NT2/D1 (cell line): ENCODE measurements around the gene ADAMTSL5.
"Not testable (repeated sequence)": the region's sequence is repeated elsewhere in the genome, so short reads cannot be mapped to it uniquely, and the experiment has no call there.

ENCODE experiments used
- DNase-seq: peaks from one replicate; pipeline ENCODE4 v3.0.0-alpha.2; 2011; ENCODE audit warnings: low read depth, low spot score
- H3K27me3 ChIP-seq: 2 replicates; pipeline ENCODE4 v1.6.0; 2011; ENCODE audit warnings: mild to moderate bottlenecking; ENCODE audit not compliant: insufficient read length, insufficient read depth
- H3K36me3 ChIP-seq: 2 replicates; pipeline ENCODE4 v1.6.1; 2011; ENCODE audit warnings: mild to moderate bottlenecking, low read length, mixed read lengths; ENCODE audit not compliant: insufficient read depth, insufficient read length
- H3K4me1 ChIP-seq: 2 replicates; pipeline ENCODE4 v1.5.1; 2011; ENCODE audit not compliant: insufficient read depth, insufficient read length
- H3K4me3 ChIP-seq: 2 replicates; pipeline ENCODE4 v1.5.1; 2011; ENCODE audit warnings: low read depth; ENCODE audit not compliant: insufficient read length
- H3K9ac ChIP-seq: 2 replicates; pipeline ENCODE4 v1.6.0; 2011; ENCODE audit warnings: low read depth; ENCODE audit not compliant: insufficient read length
- H3K9me3 ChIP-seq: 2 replicates; pipeline ENCODE4 v1.5.1; 2011; ENCODE audit warnings: mild to moderate bottlenecking, low read length; ENCODE audit not compliant: insufficient read depth
- SUZ12 ChIP-seq: IDR thresholded peaks from 2 replicates; pipeline ENCODE4 v1.6.1; 2011; ENCODE audit not compliant: insufficient read length, insufficient read depth; ENCODE audit errors: extremely low read depth
- YY1 ChIP-seq: IDR thresholded peaks from 2 replicates; pipeline ENCODE4 v1.6.1; 2011; ENCODE audit not compliant: insufficient read length, insufficient read depth
- ZNF274 ChIP-seq: IDR thresholded peaks from 2 replicates; pipeline ENCODE4 v1.6.1; 2011; ENCODE audit warnings: mild to moderate bottlenecking, low read depth, low read length

Gene ADAMTSL5

DNA sequence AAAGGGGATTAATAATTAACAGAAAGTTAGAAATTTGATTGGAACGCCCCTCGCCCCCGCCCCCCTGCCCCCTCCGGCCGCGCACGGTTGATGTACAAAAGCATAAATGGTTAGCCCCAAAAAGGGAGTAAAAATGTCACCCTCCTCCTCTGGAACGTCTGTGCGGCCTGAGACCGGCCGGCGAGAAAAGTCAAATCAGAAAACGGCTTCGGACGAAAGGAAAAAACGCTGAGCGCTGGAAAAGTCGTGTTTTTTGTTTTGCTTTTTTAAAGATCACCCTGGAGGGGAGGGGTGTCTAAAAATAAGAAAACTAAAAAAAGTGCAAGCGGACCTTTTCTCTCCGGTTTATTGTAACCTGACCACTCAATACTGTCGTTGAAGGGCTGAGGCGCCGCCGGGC lies 42.1 kb upstream of the ADAMTSL5 start:
- Histone ChIP-seq H3K4me1 (peaks cover 11% of the 10 kb centered on the region), H3K36me3 (peaks cover 39% of the 10 kb centered on the region), H3K9me3 (no peaks in the 10 kb centered on the region), H3K4me3 (no peak overlapping the region), H3K27me3 (no peaks in the 10 kb centered on the region), H3K9ac (no peak overlapping the region)
- TF ChIP-seq SUZ12: no peak
- no peak for TF ChIP-seq YY1
- no peak for TF ChIP-seq ZNF274
- no peak for DNase-seq

DNA sequence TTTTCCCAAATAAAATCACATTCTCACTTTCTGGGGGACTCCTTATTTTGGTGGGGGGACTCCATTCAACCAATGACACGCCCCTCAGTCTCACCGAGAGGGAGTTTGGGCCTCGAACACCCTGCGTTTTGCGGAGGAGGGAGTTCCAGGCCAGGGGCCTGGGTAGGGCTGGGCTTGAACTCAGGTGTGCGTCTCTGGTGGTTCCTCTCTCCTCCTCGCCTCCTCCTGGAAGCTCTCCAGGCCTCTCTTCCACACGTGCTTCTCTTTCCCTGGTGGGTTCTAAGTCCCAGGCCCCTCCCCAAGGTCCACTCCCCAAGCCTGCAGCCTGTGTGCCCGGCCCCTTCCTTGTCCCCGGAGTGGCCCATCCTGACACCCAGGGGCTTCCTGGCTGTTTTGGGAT lies 40.6 kb upstream of the ADAMTSL5 start:
- Histone ChIP-seq H3K4me1 (peaks cover 11% of the 10 kb centered on the region), H3K36me3 (peaks cover 29% of the 10 kb centered on the region), H3K4me3 (no peak overlapping the region), H3K27me3 (no peaks in the 10 kb centered on the region), H3K9me3 (no peaks in the 10 kb centered on the region), H3K9ac (no peak overlapping the region)
- DNase-seq: no peak
- TF ChIP-seq ZNF274 (no peak), YY1 (no peak), SUZ12 (no peak)

DNA sequence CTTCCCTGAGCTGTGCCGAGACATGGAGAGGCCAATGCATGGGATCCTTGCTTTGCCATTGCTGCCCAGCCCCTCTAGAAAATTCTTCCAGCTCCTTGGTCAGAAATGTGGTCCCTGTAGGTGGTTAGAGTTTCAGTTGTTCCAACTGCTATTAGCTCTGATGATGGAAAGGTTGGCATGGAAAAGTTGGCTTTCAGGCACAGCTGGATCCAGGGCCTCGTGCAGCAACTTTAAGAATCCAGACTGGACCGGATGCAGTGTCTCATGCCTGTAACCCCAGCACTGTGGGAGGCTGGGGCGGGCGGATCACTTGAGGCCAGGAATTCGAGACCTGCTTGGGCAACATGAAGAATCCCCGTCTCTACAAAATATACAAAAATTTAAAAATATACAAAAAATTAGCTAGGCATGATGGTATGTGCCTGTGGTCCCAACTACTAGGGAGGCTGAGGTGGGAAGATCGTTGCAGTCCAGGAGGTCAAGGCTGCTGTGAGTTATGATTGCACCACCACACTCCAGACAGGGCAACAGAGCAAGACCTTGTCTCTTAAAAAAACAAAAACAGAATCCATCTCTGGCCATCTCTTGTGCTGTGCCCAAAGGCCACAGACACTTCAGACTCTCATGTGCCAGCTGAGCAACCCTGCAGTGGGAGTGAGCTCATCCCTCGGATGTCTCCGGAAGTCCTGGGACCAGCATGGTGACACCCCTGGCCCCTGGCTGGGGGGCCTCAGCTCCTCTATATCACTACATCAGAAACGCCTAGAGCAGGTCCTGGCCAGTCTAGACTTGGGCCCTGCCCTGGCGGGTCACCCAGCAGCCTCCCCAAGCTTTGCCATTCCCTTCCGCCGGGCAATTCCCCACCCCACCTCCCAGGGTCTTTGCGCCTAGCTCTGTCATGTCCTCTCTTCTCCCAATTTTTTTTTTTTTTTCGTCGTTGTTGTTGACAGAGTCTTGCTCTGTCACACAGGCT lies 38.5 kb upstream of the ADAMTSL5 start:
- Histone ChIP-seq H3K4me3 (no peak overlapping the region), H3K27me3 (no peaks in the 10 kb centered on the region), H3K9me3 (no peaks in the 10 kb centered on the region), H3K4me1 (peaks cover 11% of the 10 kb centered on the region), H3K9ac (no peak overlapping the region), H3K36me3 (peaks cover 20% of the 10 kb centered on the region)
- DNase-seq: no peak
- TF ChIP-seq ZNF274 (no peak), YY1 (no peak), SUZ12 (no peak)

DNA sequence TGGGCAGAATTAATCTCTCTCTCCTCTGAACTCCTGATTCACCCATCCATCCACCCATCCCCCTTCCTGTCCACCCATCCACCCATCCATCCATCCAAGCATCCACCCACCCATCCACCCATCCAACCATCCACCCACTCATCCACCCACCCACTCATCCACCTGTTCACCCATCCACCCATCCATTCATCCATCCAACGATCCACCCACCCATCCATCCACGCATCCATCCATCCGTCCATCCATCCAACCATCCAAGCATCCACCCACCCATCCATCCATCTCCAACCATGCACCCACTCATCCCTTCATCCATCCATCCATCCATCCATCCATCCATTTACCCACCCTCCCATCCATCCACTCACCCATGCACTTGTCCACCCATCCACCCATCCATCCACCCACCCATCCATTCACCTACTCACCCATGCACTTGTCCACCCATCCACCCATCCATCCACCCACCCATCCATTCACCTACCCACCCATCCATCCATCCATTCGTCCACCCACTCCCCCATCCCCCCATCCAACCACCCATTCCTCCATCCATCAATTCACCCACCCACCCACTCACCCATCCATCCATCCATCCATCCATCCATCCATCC lies 36.6 kb upstream of the ADAMTSL5 start:
- DNase-seq: no peak

GRCh38 chr19:1540365-1540925 lies 27.6 kb upstream of the ADAMTSL5 start:
- DNase-seq: no peak
- Histone ChIP-seq H3K9me3 (no peaks in the 10 kb centered on the region), H3K27me3 (peaks cover under 1% of the 10 kb centered on the region), H3K4me1 (peaks cover 4% of the 10 kb centered on the region), H3K36me3 (no peaks in the 10 kb centered on the region), H3K4me3 (no peak overlapping the region), H3K9ac (no peak overlapping the region)
- TF ChIP-seq YY1: no peak
- TF ChIP-seq ZNF274: no peak
- no peak for TF ChIP-seq SUZ12

More for the DNA sequence above, 36.6 kb upstream of the ADAMTSL5 start:
- no peak for TF ChIP-seq ZNF274
- TF ChIP-seq YY1: no peak
- no peak for TF ChIP-seq SUZ12
- Histone ChIP-seq H3K9me3 (no peaks in the 10 kb centered on the region), H3K9ac (no peak overlapping the region), H3K4me1 (peaks cover 7% of the 10 kb centered on the region), H3K4me3 (no peak overlapping the region), H3K36me3 (peaks cover 5% of the 10 kb centered on the region), H3K27me3 (peaks cover 7% of the 10 kb centered on the region)

GRCh38 chr19:1539749-1540148 lies 26.9 kb upstream of the ADAMTSL5 start:
- not testable (repeated sequence) for H3K4me1 ChIP-seq, H3K4me3 ChIP-seq, H3K27me3 ChIP-seq, H3K9ac ChIP-seq, H3K9me3 ChIP-seq, H3K36me3 ChIP-seq, DNase-seq

DNA sequence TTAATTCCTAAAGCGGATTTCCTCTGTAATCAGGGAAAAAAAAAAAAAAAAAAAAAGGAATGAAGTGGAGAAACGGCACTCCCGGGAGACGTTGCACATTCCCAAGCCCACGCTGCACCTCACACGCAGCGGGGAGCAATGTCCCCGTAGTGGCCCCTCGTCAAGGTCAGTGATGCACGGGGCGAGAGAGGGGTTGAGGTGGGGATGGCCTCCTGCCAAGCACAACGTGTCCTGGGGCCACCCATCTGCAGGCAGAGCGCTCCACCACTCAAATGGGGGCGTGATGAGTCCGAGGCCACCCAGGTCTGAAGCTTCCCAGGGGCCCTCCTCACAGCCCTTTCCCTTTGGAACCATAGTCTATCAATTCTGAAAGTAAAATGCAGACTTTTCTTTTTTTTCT lies 26.2 kb upstream of the ADAMTSL5 start:
- Histone ChIP-seq H3K4me3 (no peak overlapping the region), H3K9me3 (no peaks in the 10 kb centered on the region), H3K36me3 (no peaks in the 10 kb centered on the region), H3K9ac (no peak overlapping the region), H3K27me3 (no peaks in the 10 kb centered on the region), H3K4me1 (peaks cover 4% of the 10 kb centered on the region)
- TF ChIP-seq SUZ12 (no peak), YY1 (no peak), ZNF274 (no peak)
- DNase-seq: no peak

DNA sequence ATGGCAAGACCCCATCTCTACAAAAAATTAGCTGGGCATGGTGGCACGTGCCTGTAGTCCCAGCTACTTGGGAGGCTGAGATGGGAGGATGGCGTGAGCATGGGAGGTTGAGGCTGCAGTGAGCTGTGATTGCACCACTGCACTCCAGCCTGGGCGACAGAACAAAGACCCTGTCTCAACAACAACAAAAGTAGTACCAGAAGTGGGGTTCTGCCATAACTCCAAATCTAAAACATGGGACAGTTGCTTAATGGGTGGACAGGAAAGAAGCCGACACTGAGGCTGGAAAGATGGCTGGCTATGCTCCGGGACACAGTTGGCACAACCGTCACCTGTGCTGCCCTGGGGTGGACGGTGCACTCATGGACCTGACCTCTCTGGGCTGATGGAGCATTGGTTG lies 22.9 kb upstream of the ADAMTSL5 start:
- DNase-seq, H3K4me3 ChIP-seq, H3K9ac ChIP-seq, H3K27me3 ChIP-seq, H3K9me3 ChIP-seq, H3K36me3 ChIP-seq, H3K4me1 ChIP-seq: not testable (repeated sequence)
